Right renal cortex interstitium (tissue), 3 donors: ENCODE data around the gene NXN. TPM values are rescaled to one million over a fixed set of nuclear protein-coding genes. Genes with fewer than 3 reads are reported as not detected.
"Not testable (repeated sequence)": the region's sequence is repeated elsewhere in the genome, so short reads cannot be mapped to it uniquely, and the experiment has no call there.

Experiments
- DNase-seq, 3 donors: peaks; one replicate each; pipeline ENCODE4 v3.0.0-alpha.2; 2013; ENCODE audit warnings: low read depth in 3 of 3, low spot score in 2 of 3
- polyA plus RNA-seq, 3 donors: library from polyadenylated mRNA; unstranded; fragments of 120-200 nt; gene quantifications; one replicate each; pipeline ENCODE4 v1.2.1, GENCODE V29; 2013; ENCODE audit not compliant: insufficient read length in 3 of 3

NXN gene
- polyA plus RNA-seq, 3 donors, result 30.7 to 35.4 (median 32.9) TPM

DNA sequence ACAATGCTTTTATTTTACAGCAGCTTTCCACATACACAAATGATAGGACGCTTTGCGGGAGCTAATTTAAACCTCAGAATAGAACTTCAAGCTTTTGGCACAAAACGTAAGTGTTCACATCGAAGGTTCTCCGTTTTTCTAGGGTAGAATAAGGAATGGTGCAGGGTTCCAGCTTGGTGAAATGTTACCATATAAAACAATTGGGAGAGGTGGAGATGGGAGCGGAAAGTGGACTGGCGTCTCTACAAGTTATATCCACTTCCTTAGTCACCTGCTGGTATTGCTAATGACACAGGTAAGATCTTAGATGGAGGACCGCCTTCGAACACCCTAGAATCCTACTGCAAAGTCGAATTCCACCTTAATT lies 1.7 kb upstream of the NXN start:
- DNase-seq, result no peak

- DNase-seq, result peak in 2 of 3 donors; percentile 79 to 82
Observed at GRCh38 chr17:980406-981291, 1.1 kb upstream of the NXN start.

DNA sequence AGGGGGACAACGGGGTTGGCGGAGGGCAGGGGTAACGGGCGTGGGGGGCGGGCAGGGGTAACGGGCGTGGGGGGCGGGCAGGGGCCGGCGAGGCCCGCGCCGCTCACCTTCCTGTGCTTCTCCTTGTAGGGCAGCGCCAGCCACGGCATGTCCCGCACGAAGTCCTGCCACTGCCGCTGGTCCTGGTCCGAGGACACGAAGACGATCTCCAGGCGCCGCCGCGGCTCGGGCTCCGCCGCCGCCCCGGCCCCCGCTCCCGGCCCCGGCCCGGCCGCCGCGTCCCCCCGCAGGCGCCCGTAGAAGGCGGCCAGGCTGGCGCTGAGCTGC lies 401 bp downstream of the NXN start:
- no peak for DNase-seq

GRCh38 chr17:978103-979093 lies 1.2 kb downstream of the NXN start:
- DNase-seq, result no peak

GRCh38 chr17:977166-977565 lies 2.4 kb downstream of the NXN start:
- DNase-seq, result no peak

GRCh38 chr17:976312-976711 lies 3.3 kb downstream of the NXN start:
- DNase-seq, result no peak

GRCh38 chr17:975371-975915 lies 4.1 kb downstream of the NXN start:
- DNase-seq, result no peak

DNA sequence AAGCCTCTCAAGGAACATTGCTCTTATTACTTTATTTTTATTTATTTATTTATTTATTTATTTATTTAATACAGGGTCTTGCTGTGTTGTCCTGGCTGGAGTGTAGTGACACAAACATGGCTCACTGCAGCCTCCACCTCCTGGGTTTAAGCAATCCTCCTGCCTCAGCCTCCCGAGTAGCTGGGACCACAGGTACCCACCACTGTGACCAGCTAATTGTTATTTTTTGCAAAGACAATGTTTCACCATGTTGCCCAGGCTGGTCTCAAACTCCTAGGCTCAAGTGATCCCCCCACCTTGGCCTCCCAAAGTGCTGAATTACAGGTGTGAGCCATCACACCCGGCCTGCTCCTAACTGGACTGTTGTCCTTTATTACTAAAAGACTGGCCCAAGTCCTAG lies 4.8 kb downstream of the NXN start:
- not testable (repeated sequence) for DNase-seq

DNA sequence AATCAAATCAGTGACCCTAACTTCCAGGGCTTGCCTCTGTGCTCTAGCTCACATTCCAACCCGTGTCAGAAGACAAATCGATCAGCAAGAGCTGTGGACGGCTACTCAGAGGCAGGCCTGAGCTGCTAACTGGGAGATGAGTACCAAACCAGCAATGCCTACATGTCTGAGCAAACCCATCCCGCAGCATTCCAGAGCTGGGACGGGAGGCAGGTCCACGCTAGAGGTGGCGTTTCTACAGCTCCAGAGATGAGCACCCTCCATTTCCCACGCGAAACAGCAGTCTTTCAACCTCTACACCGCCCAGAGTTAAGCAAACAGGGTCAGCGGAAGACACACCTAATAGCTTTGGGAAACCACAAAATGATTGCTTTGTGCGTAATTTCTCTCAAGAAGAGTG lies 6.5 kb downstream of the NXN start:
- DNase-seq, result no peak

- DNase-seq, result not testable (repeated sequence)
Observed at GRCh38 chr17:971861-972260, 7.7 kb downstream of the NXN start.

DNA sequence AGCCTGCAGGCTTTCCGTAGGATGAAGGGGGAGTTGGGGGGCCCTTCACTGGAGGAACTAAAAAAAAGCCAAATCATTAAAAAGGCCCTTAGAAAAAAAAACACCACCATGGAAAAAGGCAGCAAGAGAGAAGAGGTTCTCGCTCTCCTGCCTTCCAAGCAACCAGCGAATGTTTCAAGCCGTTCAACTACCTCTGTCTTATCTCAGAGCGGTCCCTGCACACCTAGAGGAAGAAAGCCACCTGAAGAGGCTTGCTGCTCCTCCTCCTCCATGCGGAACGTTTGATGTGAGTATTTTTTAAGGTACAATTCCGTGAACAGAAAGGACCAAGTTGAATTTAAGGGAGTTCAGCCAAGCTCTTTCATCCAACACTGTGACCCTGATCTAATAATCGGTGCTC lies 9.2 kb downstream of the NXN start:
- no peak for DNase-seq

GRCh38 chr17:969811-970355 lies 9.7 kb downstream of the NXN start:
- no peak for DNase-seq

- no peak for DNase-seq
Observed at GRCh38 chr17:968812-969730, 10.5 kb downstream of the NXN start.

- no peak for DNase-seq
Observed at GRCh38 chr17:967122-967521, 12.5 kb downstream of the NXN start.

GRCh38 chr17:965311-965989 lies 14.1 kb downstream of the NXN start:
- no peak for DNase-seq

- no peak for DNase-seq
Observed at GRCh38 chr17:964876-965275, 14.7 kb downstream of the NXN start.

- no peak for DNase-seq
Observed at GRCh38 chr17:962670-963069, 16.9 kb downstream of the NXN start.

- no peak for DNase-seq
Observed at GRCh38 chr17:962166-962565, 17.4 kb downstream of the NXN start.

- no peak for DNase-seq
Observed at GRCh38 chr17:958712-959451, 20.7 kb downstream of the NXN start.
